Mesenchymal stem cell (in vitro differentiated cells and primary cell): ENCODE data around the gene DMRTA2. TPM values are rescaled to one million over a fixed set of nuclear protein-coding genes. Genes with fewer than 3 reads are reported as not detected.
A peak's percentile ranks its signal among the peaks of the same experiment; 100 is the strongest.

Experiments
- DNase-seq: peaks from one replicate; pipeline ENCODE4 v3.0.0-alpha.2; 2013
- H2AFZ ChIP-seq: one replicate; pipeline ENCODE4 v1.6.1; 2013; ENCODE audit warnings: low read depth, mild to moderate bottlenecking, control low read depth, inconsistent platforms, low read length, moderate library complexity
- H2AK5ac ChIP-seq: 2 replicates; pipeline ENCODE4 v1.6.1; 2013; ENCODE audit warnings: low read length, moderate library complexity, mild to moderate bottlenecking, inconsistent platforms; ENCODE audit not compliant: severe bottlenecking
- H2BK120ac ChIP-seq: one replicate; pipeline ENCODE4 v1.6.1; 2013; ENCODE audit warnings: low read depth, mild to moderate bottlenecking, inconsistent platforms, low read length, moderate library complexity
- H2BK12ac ChIP-seq, 2 experiments: one replicate each; pipeline ENCODE4 v1.6.1; 2013; ENCODE audit warnings: inconsistent platforms in 2 of 2, low read length in 2 of 2, mild to moderate bottlenecking in 2 of 2, moderate library complexity in 2 of 2, control low read depth in 1 of 2
- H2BK15ac ChIP-seq: one replicate; pipeline ENCODE4 v1.6.1; 2013; ENCODE audit warnings: mild to moderate bottlenecking, low read depth, inconsistent platforms; ENCODE audit not compliant: poor library complexity, severe bottlenecking
- H2BK5ac ChIP-seq: 2 replicates; pipeline ENCODE4 v1.6.1; 2013; ENCODE audit warnings: low read depth, mild to moderate bottlenecking, low read length, control low read depth, inconsistent platforms; ENCODE audit not compliant: poor library complexity, severe bottlenecking
- H3K14ac ChIP-seq, 2 experiments: one replicate each; pipeline ENCODE4 v1.6.1; 2013; ENCODE audit warnings: inconsistent platforms in 2 of 2, low read length in 2 of 2, control low read depth in 1 of 2, mild to moderate bottlenecking in 1 of 2, moderate library complexity in 1 of 2
- H3K18ac ChIP-seq, 2 experiments: one replicate each; pipeline ENCODE4 v1.6.1; 2013; ENCODE audit warnings: inconsistent platforms in 2 of 2, low read length in 2 of 2, control low read depth in 1 of 2, low read depth in 1 of 2, mild to moderate bottlenecking in 1 of 2
- H3K23ac ChIP-seq, 2 experiments: one replicate each; pipeline ENCODE4 v1.6.1; 2013; ENCODE audit warnings: inconsistent platforms in 2 of 2, low read length in 2 of 2, mild to moderate bottlenecking in 2 of 2, moderate library complexity in 2 of 2, control low read depth in 1 of 2
- H3K27ac ChIP-seq: 2 replicates; pipeline ENCODE4 v1.5.1; 2013; ENCODE audit warnings: mild to moderate bottlenecking, moderate library complexity, low read length, control low read depth, inconsistent platforms; ENCODE audit not compliant: poor library complexity, severe bottlenecking
- H3K27me3 ChIP-seq, 2 experiments: 2 replicates each; pipeline versions ENCODE4 v1.6.1 to v1.7.0; 2013; ENCODE audit warnings: low read length in 2 of 2, mild to moderate bottlenecking in 2 of 2, moderate library complexity in 2 of 2, control low read depth in 1 of 2, inconsistent platforms in 1 of 2; ENCODE audit not compliant: control insufficient read depth in 1 of 2, insufficient read depth in 1 of 2
- H3K36me3 ChIP-seq, 2 experiments: 2 replicates each; pipeline versions ENCODE4 v1.6.1 to v1.7.0; 2013; ENCODE audit warnings: low read length in 2 of 2, control low read depth in 1 of 2, inconsistent platforms in 1 of 2, low read depth in 1 of 2, mild to moderate bottlenecking in 1 of 2; ENCODE audit not compliant: insufficient read depth in 2 of 2, control insufficient read depth in 1 of 2
- H3K4ac ChIP-seq, 2 experiments: one replicate each; pipeline ENCODE4 v1.6.1; 2013; ENCODE audit warnings: inconsistent platforms in 2 of 2, low read length in 2 of 2, mild to moderate bottlenecking in 2 of 2, moderate library complexity in 2 of 2, control low read depth in 1 of 2, low read depth in 1 of 2
- H3K4me1 ChIP-seq: 2 replicates; pipeline ENCODE4 v1.6.1; 2013; ENCODE audit warnings: low read depth, low read length, control low read depth; ENCODE audit not compliant: control insufficient read depth, insufficient read depth
- H3K4me2 ChIP-seq: 2 replicates; pipeline ENCODE4 v1.6.1; 2013; ENCODE audit warnings: low read length, mild to moderate bottlenecking, inconsistent platforms; ENCODE audit not compliant: poor library complexity, severe bottlenecking
- H3K4me3 ChIP-seq, 2 experiments: 2 replicates each; pipeline versions ENCODE4 v1.5.1 to v1.7.0; 2013; ENCODE audit warnings: low read length in 2 of 2, mild to moderate bottlenecking in 2 of 2, control low read depth in 1 of 2, low read depth in 1 of 2; ENCODE audit not compliant: insufficient read depth in 1 of 2
- H3K79me1 ChIP-seq: replicated peaks from 2 replicates; pipeline ENCODE4 v1.6.1; 2013; ENCODE audit warnings: mild to moderate bottlenecking, control low read depth, low read length, inconsistent platforms; ENCODE audit not compliant: poor library complexity, severe bottlenecking
- H3K9ac ChIP-seq: 2 replicates; pipeline ENCODE4 v1.7.0; 2013; ENCODE audit warnings: mild to moderate bottlenecking, low read length, moderate library complexity
- H3K9me3 ChIP-seq: 2 replicates; pipeline ENCODE4 v1.7.0; 2013; ENCODE audit warnings: mild to moderate bottlenecking, low read length; ENCODE audit not compliant: control insufficient read depth
- H4K8ac ChIP-seq: one replicate; pipeline ENCODE4 v1.6.1; 2013; ENCODE audit warnings: inconsistent platforms, mild to moderate bottlenecking, low read length, moderate library complexity
- H4K91ac ChIP-seq: one replicate; pipeline ENCODE4 v1.6.1; 2013; ENCODE audit warnings: mild to moderate bottlenecking, low read length, inconsistent platforms
- WGBS: methylation state at CpG from one replicate; pipeline ENCODE4 v1.1.7; 2013; ENCODE audit warnings: mixed read lengths; 5-methylcytosine and 5-hydroxymethylcytosine counted together
- polyA plus RNA-seq, 2 experiments: library from polyadenylated mRNA; stranded (reverse); fragments of 200-250 nt; gene quantifications; one replicate each; pipeline ENCODE4 v1.2.3, GENCODE V29; 2013

DMRTA2 gene
- polyA plus RNA-seq (2013, experiment 1 of 2) = not detected
- polyA plus RNA-seq (2013, experiment 2 of 2) = not detected

- Histone ChIP-seq H2BK15ac (no peak within 1 kb of the TSS), H3K79me1 (no peaks in the 10 kb centered on the region), H3K27me3 (peaks cover 95 to 97% of the 10 kb centered on the region in 2 experiments), H4K91ac (no peak within 1 kb of the TSS), H3K9ac (no peak within 1 kb of the TSS), H2AFZ (no peak within 1 kb of the TSS), H3K4me1 (peaks cover 56% of the 10 kb centered on the region), H3K4me2 (peak within 1 kb of the TSS; percentile 66), H3K36me3 (peaks cover 0 to 4% of the 10 kb centered on the region in 2 experiments), H3K18ac (no peak within 1 kb of the TSS), H3K4ac (no peak within 1 kb of the TSS), H3K27ac (no peak within 1 kb of the TSS), H4K8ac (no peak within 1 kb of the TSS), H3K9me3 (no peaks in the 10 kb centered on the region), H3K23ac (peak within 1 kb of the TSS in 1 of 2 experiments; percentile 46), H2BK5ac (no peak within 1 kb of the TSS), H2BK12ac (no peak within 1 kb of the TSS), H2BK120ac (no peak within 1 kb of the TSS), H3K14ac (no peak within 1 kb of the TSS), H3K4me3 (peak within 1 kb of the TSS in 1 of 2 experiments; percentile 66), H2AK5ac (no peak within 1 kb of the TSS)
- 2% methylated on average over 59 of the region's 61 CpGs for WGBS
- DNase-seq = peak; percentile 35
These were observed at the start of gene DMRTA2 for GRCh38 chr1:50422946-50423669. DMRTA2 (minus strand) TSS chr1:50423443; CDS start chr1:50421536, 1,907 bp downstream.

- H3K14ac ChIP-seq = no peak overlapping the region
- no peaks in the 10 kb centered on the region for H3K27me3 ChIP-seq
- H2BK12ac ChIP-seq = no peak overlapping the region
- no peak overlapping the region for H3K9ac ChIP-seq
- no peak for DNase-seq
- H3K27ac ChIP-seq = no peak overlapping the region
- 93% methylated on average over 3 of the region's 3 CpGs for WGBS
- no peak overlapping the region for H3K4me3 ChIP-seq
- H4K8ac ChIP-seq = no peak overlapping the region
- no peak overlapping the region for H3K4me2 ChIP-seq
- H2AK5ac ChIP-seq = peak overlapping the region; percentile 28
- no peak overlapping the region for H3K18ac ChIP-seq
- no peak overlapping the region for H3K23ac ChIP-seq
- H4K91ac ChIP-seq = no peak overlapping the region
- no peaks in the 10 kb centered on the region for H3K9me3 ChIP-seq
- peaks cover 2% of the 10 kb centered on the region for H3K4me1 ChIP-seq
- no peak overlapping the region for H2AFZ ChIP-seq
- no peak overlapping the region for H2BK15ac ChIP-seq
- H2BK5ac ChIP-seq = no peak overlapping the region
- H3K4ac ChIP-seq = no peak overlapping the region
- H3K79me1 ChIP-seq = no peaks in the 10 kb centered on the region
- H3K36me3 ChIP-seq = peaks cover 0 to 41% of the 10 kb centered on the region in 2 experiments
- no peak overlapping the region for H2BK120ac ChIP-seq
These were observed 48.7 kb upstream of the DMRTA2 start for GRCh38 chr1:50471967-50472366.

- Histone ChIP-seq H3K27ac (no peak overlapping the region), H4K8ac (no peak overlapping the region), H3K9ac (no peak overlapping the region), H2BK12ac (no peak overlapping the region), H3K27me3 (no peaks in the 10 kb centered on the region), H2AK5ac (no peak overlapping the region), H3K9me3 (no peaks in the 10 kb centered on the region), H3K23ac (no peak overlapping the region), H3K14ac (no peak overlapping the region), H3K4me2 (no peak overlapping the region), H3K4ac (no peak overlapping the region), H2BK120ac (no peak overlapping the region), H2AFZ (no peak overlapping the region), H2BK5ac (no peak overlapping the region), H3K36me3 (peaks cover 3 to 4% of the 10 kb centered on the region in 2 experiments), H4K91ac (no peak overlapping the region), H3K79me1 (no peaks in the 10 kb centered on the region), H3K18ac (no peak overlapping the region), H3K4me1 (no peaks in the 10 kb centered on the region), H2BK15ac (no peak overlapping the region), H3K4me3 (no peak overlapping the region)
- WGBS = 94% methylated on average over 2 of the region's 2 CpGs
- DNase-seq = no peak
These were observed 39.7 kb upstream of the DMRTA2 start for GRCh38 chr1:50462964-50463363.

GRCh38 chr1:50458507-50458906 lies 35.3 kb upstream of the DMRTA2 start:
- H3K36me3 ChIP-seq = peaks cover 0 to 3% of the 10 kb centered on the region in 2 experiments
- no peak overlapping the region for H2BK5ac ChIP-seq
- H3K4ac ChIP-seq = no peak overlapping the region
- H3K23ac ChIP-seq = no peak overlapping the region
- no peak overlapping the region for H3K14ac ChIP-seq
- H3K27ac ChIP-seq = no peak overlapping the region
- H4K8ac ChIP-seq = no peak overlapping the region
- H4K91ac ChIP-seq = no peak overlapping the region
- H2BK12ac ChIP-seq = no peak overlapping the region
- H2AK5ac ChIP-seq = no peak overlapping the region
- H2BK120ac ChIP-seq = no peak overlapping the region
- no peaks in the 10 kb centered on the region for H3K27me3 ChIP-seq
- over 99% methylated on average over 5 of the region's 5 CpGs for WGBS
- H2AFZ ChIP-seq = no peak overlapping the region
- H3K9me3 ChIP-seq = no peaks in the 10 kb centered on the region
- no peak overlapping the region for H3K4me2 ChIP-seq
- H3K79me1 ChIP-seq = no peaks in the 10 kb centered on the region
- H3K4me3 ChIP-seq = no peak overlapping the region
- DNase-seq = no peak
- H3K9ac ChIP-seq = no peak overlapping the region
- no peak overlapping the region for H3K18ac ChIP-seq
- no peaks in the 10 kb centered on the region for H3K4me1 ChIP-seq
- H2BK15ac ChIP-seq = no peak overlapping the region
